G401.6 (cell line): ENCODE results near the gene BRF1.

ENCODE experiments used
- FAIRE-seq: peaks from 2 replicates; lab custom pipeline; 2012; peaks lifted over from hg19 to GRCh38; lab: Jason Lieb, UNC

The BRF1 gene

DNA sequence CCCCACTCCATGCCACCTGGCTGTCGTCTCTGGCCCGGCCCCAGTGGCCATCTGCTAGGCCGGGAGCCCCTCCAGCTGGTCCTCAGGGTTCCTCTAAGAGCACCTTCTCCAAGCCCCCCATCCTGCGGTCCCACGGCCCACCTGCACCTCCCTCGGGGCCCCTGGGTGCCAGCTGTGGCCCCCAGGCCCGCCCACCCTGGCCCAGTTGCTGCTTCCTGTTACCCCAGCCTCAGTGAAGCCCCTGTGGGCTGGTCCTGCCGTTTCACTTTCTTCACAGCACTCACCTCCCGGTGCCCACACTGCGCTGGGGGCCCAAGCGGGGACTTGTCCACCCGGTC lies 92.1 kb downstream of the BRF1 start:
- FAIRE-seq, result no peak

DNA sequence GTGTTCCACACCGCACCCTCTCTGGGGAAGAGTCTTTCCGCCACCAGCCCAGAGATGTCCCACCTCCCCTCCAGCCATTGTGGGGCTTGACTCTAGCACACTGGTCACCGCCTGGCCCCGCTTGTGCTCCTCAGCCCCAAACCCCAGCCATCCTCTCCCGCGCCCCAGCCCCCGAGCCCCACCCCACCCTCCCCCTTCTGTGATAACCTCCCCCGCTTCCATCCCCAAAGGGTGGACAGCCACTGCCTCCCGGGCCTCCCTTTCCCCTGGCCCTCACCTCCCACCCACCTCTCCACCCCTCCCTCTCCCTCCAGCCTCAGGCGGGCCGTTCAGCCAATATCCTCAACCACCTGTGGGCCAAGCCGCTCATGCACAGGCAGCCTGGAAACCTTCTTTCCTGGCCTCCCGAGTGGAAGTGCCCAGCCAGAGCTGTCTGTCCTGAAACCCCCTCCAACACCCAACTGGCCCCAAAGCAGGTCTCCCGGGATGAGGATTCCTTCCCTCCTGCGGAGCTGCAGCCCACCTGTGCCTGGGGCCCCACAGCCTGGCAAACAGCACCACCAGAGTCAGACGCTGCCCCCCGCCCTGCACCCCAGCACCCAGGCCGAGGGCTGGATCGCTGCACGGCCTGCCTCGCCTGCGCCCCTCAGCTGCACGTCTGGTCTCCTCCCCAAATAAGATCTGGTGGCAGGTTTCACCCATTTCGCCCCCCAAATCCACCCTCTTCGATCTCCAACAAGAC lies 92.6 kb downstream of the BRF1 start:
- no peak for FAIRE-seq

DNA sequence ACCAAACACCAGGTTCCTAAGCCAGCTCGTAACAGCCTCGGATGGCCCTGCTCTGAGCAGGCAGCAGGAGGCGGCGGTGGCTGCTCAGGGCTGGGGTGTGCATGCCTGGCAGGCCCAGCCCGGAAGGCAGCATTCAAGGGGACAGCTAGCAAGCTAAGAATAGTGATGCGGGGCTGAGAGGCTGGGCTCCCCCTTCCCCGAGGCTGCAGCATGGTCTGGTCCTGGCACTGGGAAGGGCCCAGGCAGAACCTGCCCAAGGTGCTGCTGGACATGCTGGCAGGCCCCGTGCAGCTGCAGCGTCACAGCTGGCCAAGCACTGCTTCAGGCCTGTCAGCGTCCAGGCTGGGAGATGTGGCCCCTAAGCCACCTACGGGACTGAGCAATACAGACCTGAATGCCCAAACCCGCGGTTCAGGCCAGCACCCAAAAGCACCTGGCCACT lies 93.3 kb downstream of the BRF1 start:
- FAIRE-seq, result no peak

DNA sequence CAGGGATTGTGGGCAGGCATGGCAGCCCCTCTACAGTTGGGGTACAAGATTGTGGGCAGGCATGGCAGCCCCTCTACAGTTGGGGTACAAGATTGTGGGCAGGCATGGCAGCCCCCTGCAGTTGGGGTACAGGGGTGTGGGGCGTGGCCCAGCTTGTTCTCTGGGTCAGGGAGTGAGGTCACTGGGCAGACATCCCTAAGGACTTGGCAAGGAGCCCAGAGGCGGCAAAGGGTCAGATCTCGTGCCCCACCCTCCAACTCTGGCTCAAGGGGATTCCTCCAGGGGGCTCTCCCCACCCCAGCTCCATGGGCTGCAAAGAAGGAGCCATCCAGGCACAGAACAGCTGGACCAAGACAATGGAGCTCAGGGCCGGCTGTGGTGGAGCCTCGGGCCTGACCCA lies 93.9 kb downstream of the BRF1 start:
- no peak for FAIRE-seq

DNA sequence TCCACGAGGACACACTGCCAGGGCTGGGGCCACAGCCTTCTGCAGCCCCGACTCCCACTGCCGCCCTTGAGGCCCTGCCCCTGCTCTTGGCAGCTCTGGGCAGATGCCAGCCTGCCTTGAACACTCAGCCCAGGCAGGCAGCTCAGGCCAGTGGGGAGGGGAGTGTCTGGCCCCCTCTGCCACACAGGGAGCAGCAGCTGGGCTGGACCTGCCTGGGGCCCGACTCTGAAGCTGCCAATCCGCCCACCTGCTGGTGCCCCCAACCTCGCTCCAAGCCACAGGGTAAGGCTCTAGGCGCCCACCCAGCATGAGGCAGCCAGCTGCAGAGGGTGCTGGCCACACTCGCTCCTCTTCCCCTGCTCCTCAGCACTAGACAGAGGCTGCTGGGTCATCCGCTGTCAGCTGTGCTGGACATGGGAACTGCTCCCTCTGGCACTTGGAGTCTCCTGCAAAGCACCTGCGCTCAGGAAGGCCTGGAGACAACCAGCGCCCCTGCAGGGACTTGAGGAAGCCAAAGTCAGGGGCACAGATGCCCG lies 95.1 kb downstream of the BRF1 start:
- FAIRE-seq, result no peak

DNA sequence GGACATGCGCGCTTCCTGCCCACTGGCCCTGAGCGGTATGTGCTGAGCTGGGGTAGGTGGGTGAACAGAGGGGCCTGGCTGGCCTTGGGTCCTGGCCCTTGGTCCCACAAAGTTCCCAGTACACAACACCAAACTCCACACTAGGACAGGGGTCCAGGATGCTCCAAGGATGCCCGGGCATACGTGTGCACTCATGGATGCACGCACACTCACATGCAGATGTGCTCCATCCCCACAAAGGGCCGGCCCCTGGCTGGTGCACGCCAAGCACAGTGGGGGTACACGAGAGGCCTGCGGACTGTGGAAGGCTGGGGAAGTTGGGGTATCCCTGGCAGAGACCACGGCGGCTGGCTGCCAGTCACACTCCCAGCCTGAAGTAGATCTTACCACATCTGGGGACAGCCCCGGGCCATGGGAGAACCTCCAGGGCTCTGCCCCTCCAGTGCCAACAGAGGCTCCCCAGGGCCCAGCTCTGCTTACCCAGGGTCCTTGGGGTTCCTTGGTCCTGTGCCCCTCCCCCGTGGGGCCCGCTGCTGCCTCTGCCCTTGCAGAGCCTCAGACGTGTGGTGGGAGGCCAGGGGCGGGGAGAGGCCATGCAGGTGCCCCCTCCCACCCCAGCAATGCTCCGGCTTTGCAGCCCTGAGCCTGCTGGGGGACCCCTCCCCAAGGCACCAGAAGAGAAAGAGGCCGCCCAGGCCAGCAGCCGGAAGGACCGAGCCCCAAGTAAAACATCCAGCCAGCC lies 95.7 kb downstream of the BRF1 start:
- FAIRE-seq, result no peak

DNA sequence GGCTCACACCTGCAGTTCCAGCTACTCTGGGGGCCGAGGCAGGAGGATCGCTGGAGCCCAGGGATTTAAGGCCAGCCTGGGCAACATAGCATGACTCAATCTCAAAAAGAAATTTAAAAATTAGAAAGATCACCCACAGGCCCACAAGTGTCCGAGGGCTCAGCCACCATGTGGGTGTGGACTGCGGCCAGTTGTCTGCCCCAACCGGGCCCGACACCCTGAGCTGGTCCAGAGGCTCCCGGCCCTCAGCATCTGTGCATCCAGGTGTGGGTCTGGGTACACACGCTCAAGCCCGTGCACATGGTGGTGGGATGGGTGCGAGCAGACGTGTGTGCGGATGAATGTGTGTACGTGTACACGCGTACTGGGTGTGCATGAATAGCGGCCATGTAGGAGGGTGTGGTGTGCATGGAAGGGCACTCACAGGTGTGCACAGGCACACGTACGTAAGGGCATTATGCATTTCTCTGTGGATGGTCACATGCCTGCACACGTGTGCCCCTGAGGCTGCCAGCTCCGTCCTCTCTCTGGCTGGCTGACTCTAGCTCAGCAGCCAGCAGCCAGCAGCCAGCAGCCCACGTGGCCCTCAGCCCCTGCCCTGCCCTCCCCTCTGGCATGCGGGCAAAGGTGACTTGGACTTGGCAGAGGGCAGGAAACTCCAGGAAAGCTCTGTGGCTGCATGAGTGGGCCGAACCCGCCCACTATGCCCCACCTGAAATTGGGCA lies 96.4 kb downstream of the BRF1 start:
- FAIRE-seq, result no peak

DNA sequence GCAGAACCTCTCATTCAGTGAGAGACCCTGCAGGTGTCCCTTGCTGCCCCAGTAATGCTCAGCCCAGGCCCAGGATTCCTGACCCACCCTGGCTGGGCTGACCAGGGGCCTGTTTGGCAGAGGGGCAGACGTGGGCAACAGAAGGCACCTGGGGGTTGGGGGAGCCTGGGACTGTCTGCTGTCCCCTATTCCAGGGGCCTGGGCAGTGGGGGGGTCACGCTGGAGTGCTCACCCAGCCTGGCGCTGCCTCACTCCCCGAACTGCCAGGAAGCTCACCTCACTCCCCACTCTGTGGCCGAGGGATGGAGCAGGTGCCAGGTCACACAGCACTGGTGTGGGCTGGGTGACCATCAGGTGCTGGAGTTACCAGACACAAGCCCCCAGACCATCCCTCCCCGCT lies 97.1 kb downstream of the BRF1 start:
- FAIRE-seq, result no peak

DNA sequence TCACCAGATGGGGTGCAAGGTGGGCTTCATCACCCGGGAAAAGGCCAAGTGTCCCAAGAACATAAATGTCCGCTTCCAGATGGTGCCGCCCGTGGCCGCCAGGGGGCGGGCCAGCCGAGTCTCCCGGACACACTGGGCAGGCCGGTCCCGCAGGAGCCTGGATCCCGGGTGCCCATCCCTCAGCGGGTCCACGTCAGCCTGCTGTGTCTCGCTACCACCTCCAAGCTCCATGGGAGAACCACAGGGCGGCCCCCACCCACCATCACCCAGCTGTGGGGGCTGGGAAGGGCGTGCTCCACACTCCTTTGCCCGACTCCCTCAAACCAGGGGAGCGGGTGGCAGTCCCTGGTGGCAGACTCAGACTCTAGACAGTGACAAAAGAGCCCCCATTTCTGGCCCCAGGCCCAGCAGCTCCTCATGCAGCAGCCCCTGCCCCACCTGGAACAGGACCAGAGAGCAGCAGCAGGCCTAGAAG lies 97.7 kb downstream of the BRF1 start:
- FAIRE-seq, result no peak

DNA sequence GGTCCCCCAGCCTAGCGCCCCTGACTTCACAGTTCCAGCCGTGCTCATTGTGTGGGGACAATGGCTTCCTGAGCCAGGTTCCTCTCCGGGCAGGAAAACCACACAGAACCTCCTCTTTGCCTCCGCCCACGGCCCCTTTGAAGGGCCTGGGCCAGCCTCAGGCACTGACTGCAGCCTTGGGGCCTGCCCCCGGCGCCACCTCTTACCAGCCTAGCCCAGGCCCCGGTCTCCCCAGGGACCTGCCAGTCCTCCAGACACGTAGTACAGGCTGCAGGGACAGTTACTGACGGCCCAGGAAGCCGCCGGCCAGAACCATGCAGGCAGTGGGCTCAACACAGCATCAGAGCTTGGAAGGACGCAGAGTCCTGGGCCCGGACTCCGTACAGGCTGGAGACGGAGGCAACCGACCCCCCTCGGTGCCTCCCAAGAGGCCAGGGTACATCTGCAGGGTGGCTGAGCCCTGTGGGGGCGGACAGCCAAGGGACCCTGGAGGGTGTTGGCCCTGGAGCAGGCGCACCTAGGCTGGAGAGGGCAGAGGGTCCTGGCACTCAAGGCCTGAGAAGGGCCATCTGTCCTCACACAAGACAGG lies 98.8 kb downstream of the BRF1 start:
- no peak for FAIRE-seq

DNA sequence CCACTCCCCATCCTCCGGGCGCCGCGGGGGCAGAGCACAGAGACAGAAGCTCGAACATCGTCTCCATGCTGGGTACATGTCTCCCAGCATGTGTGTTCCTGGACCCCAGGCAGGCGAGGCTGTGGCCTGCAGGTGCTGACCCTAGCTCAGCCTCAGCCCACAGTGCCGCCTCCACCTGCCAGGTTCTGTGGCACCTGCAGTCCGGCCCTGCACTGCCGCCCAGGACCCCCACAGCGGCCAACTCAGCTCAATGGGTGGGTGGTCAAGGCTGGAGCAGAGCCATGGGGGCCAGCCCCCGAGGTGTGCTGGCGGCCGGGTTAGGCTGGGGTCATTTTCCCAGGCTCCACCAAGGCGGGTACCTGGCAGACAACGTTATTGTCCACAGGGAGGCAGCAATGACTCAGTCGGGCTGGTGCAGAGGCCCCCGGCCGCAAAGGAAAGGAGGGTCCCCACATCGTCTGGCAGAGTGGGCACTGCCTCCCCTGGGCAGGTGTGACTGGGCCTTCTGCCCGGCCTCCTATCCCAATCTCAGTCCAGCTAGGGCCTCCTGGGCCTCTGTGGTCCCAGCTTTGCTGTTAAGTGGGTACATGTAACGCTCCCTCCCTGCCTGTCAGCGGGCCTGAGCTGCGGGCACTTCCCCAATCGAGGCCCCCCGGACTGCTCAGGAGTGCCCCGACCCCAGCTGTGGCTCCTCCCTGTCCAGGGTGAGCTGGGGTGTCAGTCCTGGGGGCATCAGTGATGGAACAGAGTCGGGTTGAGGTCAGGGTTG lies 99.5 kb downstream of the BRF1 start:
- no peak for FAIRE-seq

DNA sequence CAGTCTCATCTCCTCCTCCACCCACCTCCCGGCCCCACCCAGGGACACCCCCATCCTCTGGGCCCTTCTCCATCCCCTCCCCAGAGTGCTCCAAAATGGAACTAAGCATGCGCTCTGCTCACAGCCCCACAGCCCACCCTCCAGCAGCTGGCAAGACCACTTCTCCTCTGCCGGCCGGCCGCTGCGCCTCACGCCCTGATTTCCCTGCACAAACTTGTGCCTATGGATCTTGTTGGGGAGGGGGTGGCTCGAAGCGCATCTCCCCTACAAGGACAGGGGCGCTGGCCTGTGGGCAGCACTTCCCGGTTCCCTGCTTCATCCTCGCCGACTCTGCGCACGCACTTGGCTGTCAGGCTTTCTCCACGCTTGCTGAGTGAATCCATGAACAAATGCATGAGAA lies 100.2 kb downstream of the BRF1 start:
- no peak for FAIRE-seq

DNA sequence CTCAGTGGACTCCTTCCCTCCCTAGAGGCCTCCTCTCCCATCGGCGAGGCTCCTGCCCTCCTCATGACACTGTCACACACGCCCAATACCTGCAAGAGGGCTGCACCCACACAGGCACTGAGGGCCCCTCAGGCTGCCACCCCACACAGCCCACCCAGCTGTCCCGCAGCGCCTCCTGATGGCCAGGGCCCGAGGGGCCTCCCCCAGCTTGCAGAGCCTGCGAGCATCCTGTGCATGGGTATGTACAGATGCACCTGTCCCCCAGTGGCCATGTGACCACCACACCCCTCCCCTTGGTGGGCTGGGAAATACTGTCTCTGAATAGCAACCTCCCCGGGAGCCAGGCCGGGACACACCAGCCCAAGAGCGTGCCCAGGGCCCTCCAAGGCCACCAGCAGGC lies 100.7 kb downstream of the BRF1 start:
- no peak for FAIRE-seq

DNA sequence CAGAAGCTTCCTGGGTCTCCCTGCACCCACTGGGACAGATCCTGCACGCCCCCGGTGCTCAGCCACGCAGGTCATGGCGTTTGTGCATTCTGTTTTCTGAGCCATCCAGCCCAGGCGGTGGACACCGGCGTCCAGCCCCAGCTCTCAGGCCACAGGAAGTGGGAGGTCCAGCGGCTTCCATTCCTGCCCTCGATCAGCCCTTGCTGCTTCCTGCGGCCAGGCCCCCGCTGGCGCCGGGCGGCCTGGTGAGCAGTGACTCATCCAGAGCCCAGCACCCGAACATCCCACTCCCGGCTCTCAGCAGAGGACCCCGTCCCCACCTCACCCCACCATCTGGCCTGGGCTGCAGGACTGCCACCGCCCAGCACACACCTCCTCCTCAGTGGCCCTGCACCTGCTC lies 101.7 kb downstream of the BRF1 start:
- FAIRE-seq, result no peak

DNA sequence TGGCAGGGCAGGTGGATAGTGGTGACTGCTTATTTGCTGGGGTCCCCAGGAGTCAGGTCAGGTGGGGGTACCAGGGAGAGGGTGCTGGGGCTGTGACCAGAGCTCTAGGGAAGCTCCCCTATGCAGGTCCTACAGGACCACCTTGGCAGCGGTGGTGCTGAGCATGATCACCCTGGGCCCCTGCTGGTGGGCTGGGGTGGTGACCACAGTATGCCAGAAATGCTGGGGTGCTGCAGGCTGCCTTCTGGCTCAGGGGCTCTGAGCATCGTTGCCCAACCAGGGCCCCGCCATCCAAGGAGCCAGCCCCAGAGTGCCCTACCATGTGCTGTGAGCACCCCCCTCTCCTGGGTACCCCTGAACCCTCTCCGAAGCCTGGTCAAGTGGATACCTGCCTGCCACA lies 102.2 kb downstream of the BRF1 start:
- FAIRE-seq, result no peak

DNA sequence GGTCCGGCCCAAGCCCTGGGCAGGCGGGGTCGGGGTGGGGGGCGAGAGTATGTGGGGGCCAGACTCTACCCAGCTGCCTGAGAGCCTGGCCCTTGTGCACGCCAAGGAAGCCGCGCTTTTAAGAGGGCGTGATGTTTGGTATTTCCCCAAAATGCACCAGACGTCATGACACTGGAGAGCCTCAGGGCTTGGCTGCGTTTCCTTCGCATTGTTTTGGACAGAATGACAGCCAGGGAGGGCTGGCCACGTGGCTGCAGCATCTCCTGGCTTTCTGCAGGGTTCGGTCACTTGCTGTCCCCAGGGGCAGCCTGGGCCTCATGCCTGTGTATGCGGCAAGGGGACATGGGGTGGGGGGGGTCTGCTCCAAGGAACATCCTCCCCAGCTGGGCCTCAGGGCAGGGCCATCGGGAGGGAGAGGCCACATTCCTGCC lies 103.6 kb downstream of the BRF1 start:
- no peak for FAIRE-seq

DNA sequence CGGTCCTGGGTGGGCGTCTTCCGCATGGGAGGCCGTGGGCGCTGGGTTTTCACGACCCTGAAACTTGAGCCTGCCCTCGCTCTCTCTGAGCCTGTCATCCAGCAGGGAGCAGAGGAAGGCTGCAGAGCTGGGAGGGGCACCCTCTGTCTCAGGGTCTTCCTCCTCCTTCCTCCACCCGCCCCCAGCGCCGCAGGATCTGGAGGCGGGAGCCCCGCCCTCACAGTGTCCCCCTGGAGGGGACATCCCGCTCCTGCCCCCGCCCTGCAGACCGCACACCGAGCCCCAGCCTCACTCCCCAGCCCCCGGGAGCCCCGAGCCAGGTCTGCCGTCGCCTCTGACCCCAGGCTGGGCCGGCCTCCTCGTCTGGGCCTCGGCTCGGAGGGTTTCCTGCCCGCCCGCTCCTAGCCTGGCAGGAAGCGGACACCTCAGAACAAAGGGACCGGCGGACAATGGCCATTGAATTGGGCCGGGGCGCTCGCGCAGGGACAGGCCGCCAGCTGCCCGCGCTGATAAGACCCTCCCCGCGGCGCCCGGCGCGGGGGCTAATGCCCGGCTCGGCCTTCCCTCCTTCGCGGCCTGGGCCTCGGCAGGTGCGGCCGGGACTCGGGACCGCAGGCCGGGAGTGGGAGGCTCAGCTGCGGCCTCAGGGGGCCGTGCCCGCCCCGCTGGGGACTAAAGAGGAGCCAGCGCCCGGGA lies 104.4 kb downstream of the BRF1 start:
- no peak for FAIRE-seq

DNA sequence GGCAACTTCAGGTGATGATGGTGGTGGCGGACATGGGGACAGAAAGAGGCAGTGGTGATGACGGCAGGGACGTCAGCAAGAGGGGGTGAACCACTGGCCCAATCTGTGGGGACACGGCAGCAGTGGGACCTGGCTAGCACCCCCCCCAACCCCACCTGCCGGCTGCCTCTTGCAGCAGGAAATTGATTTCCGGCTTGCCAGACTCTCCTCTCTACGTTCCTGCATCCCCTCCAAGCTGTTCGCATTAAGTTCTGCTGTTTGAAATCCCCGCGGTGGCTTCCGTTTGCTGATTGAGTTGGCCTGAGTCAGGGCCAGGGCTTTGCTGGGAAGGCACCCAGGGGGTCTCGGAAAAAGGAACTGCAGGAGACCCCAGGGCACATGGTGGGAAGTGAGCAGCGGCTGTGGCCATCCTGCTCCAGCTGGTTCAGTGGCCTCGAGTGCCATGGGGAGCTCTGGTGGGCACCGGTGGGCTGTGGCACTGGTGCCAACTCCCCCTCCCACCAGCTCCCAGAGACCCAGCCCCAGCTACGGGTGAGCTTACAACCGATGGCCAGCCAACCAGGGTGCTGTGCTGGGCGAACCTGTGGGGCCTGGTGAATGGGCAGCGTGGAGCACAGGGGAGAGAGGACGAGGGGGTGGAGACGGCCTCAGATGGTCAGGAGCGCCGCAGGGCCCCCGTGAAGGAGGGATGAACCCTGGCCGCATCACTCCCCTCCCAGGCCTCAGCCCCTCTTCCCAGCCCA lies 105.1 kb downstream of the BRF1 start:
- no peak for FAIRE-seq

DNA sequence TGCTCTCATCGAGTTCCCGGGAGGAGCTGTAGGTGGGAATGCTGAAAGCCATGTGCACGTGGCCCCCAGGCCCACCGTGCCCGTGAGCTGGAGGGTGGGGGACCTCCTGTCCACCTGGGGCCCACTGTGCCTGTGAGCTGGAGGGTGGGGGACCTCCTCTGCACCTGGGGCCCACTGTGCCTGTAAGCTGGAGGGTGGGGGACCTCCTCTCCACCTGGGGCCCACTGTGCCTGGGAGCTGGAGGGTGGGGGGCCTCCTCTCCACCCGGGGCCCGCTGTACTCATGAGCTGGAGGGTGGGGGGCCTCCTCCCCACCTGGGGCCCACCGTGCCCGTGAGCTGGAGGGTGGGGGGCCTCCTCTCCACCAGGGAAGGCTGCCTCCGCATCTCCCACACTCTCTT lies 105.8 kb downstream of the BRF1 start:
- no peak for FAIRE-seq
